HG03432 (cell line): ENCODE results near the gene PIEZO2.
A peak's percentile ranks its signal among the peaks of the same experiment; 100 is the strongest.
"Not testable (repeated sequence)": the region's sequence is repeated elsewhere in the genome, so short reads cannot be mapped to it uniquely, and the experiment has no call there.

ENCODE experiments used
- ATAC-seq: cut with Tn5 transposase; IDR thresholded peaks from one replicate; pipeline ENCODE4 v1.9.1; 2021; ENCODE audit warnings: mild to moderate bottlenecking, moderate library complexity; ENCODE audit not compliant: unreplicated experiment

PIEZO2 gene

GRCh38 chr18:10690366-10690765, 459.0 kb downstream of the PIEZO2 start:
- ATAC-seq = no peak

GRCh38 chr18:10690035-10690329, 459.4 kb downstream of the PIEZO2 start:
- ATAC-seq = no peak

- ATAC-seq = no peak
Observed at GRCh38 chr18:10689236-10690034, 459.9 kb downstream of the PIEZO2 start.

GRCh38 chr18:10688766-10689165, 460.6 kb downstream of the PIEZO2 start:
- no peak for ATAC-seq

- no peak for ATAC-seq
Observed at GRCh38 chr18:10687161-10687925, 462.0 kb downstream of the PIEZO2 start.

GRCh38 chr18:10686308-10686707, 463.1 kb downstream of the PIEZO2 start:
- ATAC-seq = no peak

- ATAC-seq = peak; percentile 77
Observed at GRCh38 chr18:10685484-10685883, 463.9 kb downstream of the PIEZO2 start.

- ATAC-seq = no peak
Observed at GRCh38 chr18:10682368-10682714, 467.0 kb downstream of the PIEZO2 start.

GRCh38 chr18:10681581-10682367, 467.6 kb downstream of the PIEZO2 start:
- ATAC-seq = no peak

- ATAC-seq = no peak
Observed at GRCh38 chr18:10680271-10680596, 469.1 kb downstream of the PIEZO2 start.

GRCh38 chr18:10679557-10680270, 469.7 kb downstream of the PIEZO2 start:
- ATAC-seq = no peak

- no peak for ATAC-seq
Observed at GRCh38 chr18:10671441-10671840, 477.9 kb downstream of the PIEZO2 start.

GRCh38 chr18:10670856-10671255, 478.5 kb downstream of the PIEZO2 start:
- ATAC-seq = no peak

- ATAC-seq = no peak
Observed at GRCh38 chr18:10669441-10670100, 479.8 kb downstream of the PIEZO2 start.

GRCh38 chr18:10663750-10664149, 485.6 kb downstream of the PIEZO2 start:
- no peak for ATAC-seq

- ATAC-seq = no peak
Observed at GRCh38 chr18:10661317-10661716, 488.1 kb downstream of the PIEZO2 start.

GRCh38 chr18:10660179-10660884, 489.0 kb downstream of the PIEZO2 start:
- ATAC-seq = peak; percentile 52

GRCh38 chr18:10659594-10659993, 489.8 kb downstream of the PIEZO2 start:
- no peak for ATAC-seq

- ATAC-seq = no peak
Observed at GRCh38 chr18:10659000-10659399, 490.4 kb downstream of the PIEZO2 start.

GRCh38 chr18:10644003-10644402, 505.4 kb downstream of the PIEZO2 start:
- ATAC-seq = not testable (repeated sequence)
